Measurements from ENCODE around the gene SCP2. TPM values are rescaled to one million over a fixed set of nuclear protein-coding genes. Genes with fewer than 3 reads are reported as not detected.

The SCP2 gene
- polyA plus RNA-seq, 1 of the 3 experiments (the other 2 are of a cell fraction): 49.5 TPM

DNA sequence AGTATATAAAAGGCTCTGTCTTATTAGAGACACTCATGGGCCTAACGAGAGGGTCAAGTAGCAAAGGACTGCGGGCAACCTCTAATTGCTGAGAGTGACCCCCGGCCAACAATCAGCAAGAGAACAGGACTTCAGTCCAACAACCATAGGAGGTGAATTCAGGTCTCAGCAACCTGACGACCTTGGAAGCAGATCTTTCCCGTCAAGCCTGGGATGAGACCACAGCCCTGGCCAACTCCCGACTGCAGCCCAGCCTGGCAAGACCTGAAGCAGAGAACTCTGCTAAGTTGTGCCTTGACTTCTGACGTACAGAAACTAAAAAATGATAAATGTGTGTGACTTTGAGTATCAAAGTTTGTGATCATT lies 11.2 kb upstream of the SCP2 start (continued):
- TF ChIP-seq MEF2A (IDR thresholded peaks at IDR 0.05; ENCODE audit: borderline replicate concordance, low read depth) (no peak), SMC3 (IDR thresholded peaks at IDR 0.05; ENCODE audit: low read depth, low read length) (no peak), GATA2 (CRISPR knock-in tag; IDR thresholded peaks at IDR 0.05) (no peak), POLR2AphosphoS5 (IDR thresholded peaks at IDR 0.05; ENCODE audit: low read depth, low read length) (no peak), TEAD4 (IDR thresholded peaks at IDR 0.05; ENCODE audit: borderline replicate concordance, insufficient read depth) (no peak)
- TF ChIP-seq, protein P1, sequence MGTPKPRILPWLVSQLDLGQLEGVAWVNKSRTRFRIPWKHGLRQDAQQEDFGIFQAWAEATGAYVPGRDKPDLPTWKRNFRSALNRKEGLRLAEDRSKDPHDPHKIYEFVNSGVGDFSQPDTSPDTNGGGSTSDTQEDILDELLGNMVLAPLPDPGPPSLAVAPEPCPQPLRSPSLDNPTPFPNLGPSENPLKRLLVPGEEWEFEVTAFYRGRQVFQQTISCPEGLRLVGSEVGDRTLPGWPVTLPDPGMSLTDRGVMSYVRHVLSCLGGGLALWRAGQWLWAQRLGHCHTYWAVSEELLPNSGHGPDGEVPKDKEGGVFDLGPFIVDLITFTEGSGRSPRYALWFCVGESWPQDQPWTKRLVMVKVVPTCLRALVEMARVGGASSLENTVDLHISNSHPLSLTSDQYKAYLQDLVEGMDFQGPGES (IDR thresholded peaks at IDR 0.05; ENCODE audit: low read depth, low read length): no peak

DNA sequence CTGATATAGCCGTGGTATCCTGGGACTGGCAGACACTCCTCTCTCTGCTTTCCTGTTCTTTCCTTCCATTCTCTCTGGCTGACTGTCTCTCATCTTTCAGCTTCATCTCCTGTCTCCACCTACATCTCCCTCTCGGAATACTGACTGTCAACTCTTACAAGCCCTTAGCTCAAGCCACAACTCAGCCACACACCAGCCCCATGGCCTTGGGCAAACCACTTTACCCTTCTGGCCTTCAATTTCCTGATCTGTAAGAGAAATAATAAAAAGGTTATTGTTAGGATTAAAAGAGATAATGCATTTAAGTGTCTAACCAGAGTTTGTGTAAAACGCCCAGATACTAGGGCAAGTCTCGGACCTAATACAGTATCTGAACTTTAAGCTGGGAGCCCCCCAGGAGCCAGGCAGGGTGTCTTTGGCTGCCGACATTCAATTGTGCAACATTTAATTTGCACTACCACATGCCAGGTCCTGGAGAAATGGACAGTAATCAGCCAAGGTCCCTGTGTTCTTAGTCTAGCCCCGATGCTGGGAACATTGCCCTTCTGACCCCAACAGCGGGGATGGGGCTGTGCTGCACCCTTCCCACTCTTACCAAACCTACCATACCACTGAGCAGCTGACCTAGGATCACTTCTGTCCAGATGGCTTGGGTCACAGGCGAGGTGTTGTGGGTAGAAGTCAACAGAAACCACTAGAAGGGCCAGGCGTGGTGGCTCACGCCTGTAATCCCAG lies 10.7 kb upstream of the SCP2 start:
- Histone ChIP-seq H3K4me1 (ENCODE audit: control insufficient read depth in 1 of 2, insufficient read depth in 2 of 2, low read depth in 1 of 2, low read length in 1 of 2) (no peaks in the 10 kb centered on the region), H3K36me3 (replicated peaks in 1 of 2; ENCODE audit: control insufficient read depth in 1 of 2, insufficient read depth in 2 of 2, low read length in 1 of 2) (no peaks in the 10 kb centered on the region), H3F3A (replicated peaks; ENCODE audit: insufficient read depth) (no peaks in the 10 kb centered on the region), H3K27ac (ENCODE audit: low read depth in 2 of 2, low read length in 1 of 2) (no peak overlapping the region), H3K4me3 (ENCODE audit: low read depth in 2 of 2, low read length in 1 of 2) (no peak overlapping the region), H3K79me2 (ENCODE audit: insufficient read depth) (no peaks in the 10 kb centered on the region), H3K27me3 (ENCODE audit: insufficient read depth) (no peaks in the 10 kb centered on the region), H3K9me2 (no peaks in the 10 kb centered on the region), H3K9me3 (no peaks in the 10 kb centered on the region), H3K9ac (no peak overlapping the region), H3K4me2 (no peak overlapping the region), H2AFZ (ENCODE audit: low read depth) (no peak overlapping the region), H4K20me1 (ENCODE audit: insufficient read depth) (no peaks in the 10 kb centered on the region)
- CTCF ChIA-PET: interaction anchor here (1.6 to 2.4 kb wide), 2 partner anchors 11 to 24 kb away, joined by 3 to 10 read pairs; no protein-coding TSS in a partner anchor
- no peak for DNase-seq
- TF ChIP-seq NRF1 (IDR thresholded peaks at IDR 0.05; ENCODE audit: low read depth, low read length) (no peak), TEAD4 (IDR thresholded peaks at IDR 0.05; ENCODE audit: borderline replicate concordance, insufficient read depth) (no peak), TCF12 (IDR thresholded peaks at IDR 0.05) (no peak), GATA2 (CRISPR knock-in tag; IDR thresholded peaks at IDR 0.05) (no peak), EP300 (IDR thresholded peaks at IDR 0.05; ENCODE audit: borderline replicate concordance in 1 of 2, low read depth in 1 of 2, low read length in 1 of 2) (no peak), FOXJ3 (CRISPR knock-in tag; IDR thresholded peaks at IDR 0.05) (no peak), PBX3 (IDR thresholded peaks at IDR 0.05) (no peak), RXRA (IDR thresholded peaks at IDR 0.05; ENCODE audit: borderline replicate concordance, low read depth) (no peak), ELF1 (IDR thresholded peaks at IDR 0.05) (no peak), MAX (IDR thresholded peaks at IDR 0.05; ENCODE audit: low read depth) (no peak), RFX5 (IDR thresholded peaks at IDR 0.05; ENCODE audit: low read length) (no peak), ZBTB33 (IDR thresholded peaks at IDR 0.05; ENCODE audit: borderline replicate concordance, low read depth) (no peak), JUND (IDR thresholded peaks at IDR 0.05) (no peak), SMC3 (IDR thresholded peaks at IDR 0.05; ENCODE audit: low read depth, low read length) (no peak), MEF2A (IDR thresholded peaks at IDR 0.05; ENCODE audit: borderline replicate concordance, low read depth) (no peak), FOXM1 (IDR thresholded peaks at IDR 0.05; ENCODE audit: low read depth) (no peak)
- TF ChIP-seq, protein P1 (IDR thresholded peaks at IDR 0.05; ENCODE audit: low read depth, low read length): no peak
- TF ChIP-seq, protein P2, sequence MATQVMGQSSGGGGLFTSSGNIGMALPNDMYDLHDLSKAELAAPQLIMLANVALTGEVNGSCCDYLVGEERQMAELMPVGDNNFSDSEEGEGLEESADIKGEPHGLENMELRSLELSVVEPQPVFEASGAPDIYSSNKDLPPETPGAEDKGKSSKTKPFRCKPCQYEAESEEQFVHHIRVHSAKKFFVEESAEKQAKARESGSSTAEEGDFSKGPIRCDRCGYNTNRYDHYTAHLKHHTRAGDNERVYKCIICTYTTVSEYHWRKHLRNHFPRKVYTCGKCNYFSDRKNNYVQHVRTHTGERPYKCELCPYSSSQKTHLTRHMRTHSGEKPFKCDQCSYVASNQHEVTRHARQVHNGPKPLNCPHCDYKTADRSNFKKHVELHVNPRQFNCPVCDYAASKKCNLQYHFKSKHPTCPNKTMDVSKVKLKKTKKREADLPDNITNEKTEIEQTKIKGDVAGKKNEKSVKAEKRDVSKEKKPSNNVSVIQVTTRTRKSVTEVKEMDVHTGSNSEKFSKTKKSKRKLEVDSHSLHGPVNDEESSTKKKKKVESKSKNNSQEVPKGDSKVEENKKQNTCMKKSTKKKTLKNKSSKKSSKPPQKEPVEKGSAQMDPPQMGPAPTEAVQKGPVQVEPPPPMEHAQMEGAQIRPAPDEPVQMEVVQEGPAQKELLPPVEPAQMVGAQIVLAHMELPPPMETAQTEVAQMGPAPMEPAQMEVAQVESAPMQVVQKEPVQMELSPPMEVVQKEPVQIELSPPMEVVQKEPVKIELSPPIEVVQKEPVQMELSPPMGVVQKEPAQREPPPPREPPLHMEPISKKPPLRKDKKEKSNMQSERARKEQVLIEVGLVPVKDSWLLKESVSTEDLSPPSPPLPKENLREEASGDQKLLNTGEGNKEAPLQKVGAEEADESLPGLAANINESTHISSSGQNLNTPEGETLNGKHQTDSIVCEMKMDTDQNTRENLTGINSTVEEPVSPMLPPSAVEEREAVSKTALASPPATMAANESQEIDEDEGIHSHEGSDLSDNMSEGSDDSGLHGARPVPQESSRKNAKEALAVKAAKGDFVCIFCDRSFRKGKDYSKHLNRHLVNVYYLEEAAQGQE (IDR thresholded peaks at IDR 0.05; ENCODE audit: low read depth, low read length): no peak
- POLR2A ChIA-PET: no interaction called here
- 85% methylated on average over 10 of the region's 10 CpGs for WGBS (ENCODE audit: low lambda C conversion rate)

Data from SK-N-SH (cell line).